Measurements from ENCODE around the gene PLXND1. TPM values are rescaled to one million over a fixed set of nuclear protein-coding genes. Genes with fewer than 3 reads are reported as not detected.
A peak's percentile ranks its signal among the peaks of the same experiment; 100 is the strongest.

PLXND1 gene
- total and polyA plus RNA-seq, 8 donors: 15.5 to 66.2 (median 28.5) TPM

DNA sequence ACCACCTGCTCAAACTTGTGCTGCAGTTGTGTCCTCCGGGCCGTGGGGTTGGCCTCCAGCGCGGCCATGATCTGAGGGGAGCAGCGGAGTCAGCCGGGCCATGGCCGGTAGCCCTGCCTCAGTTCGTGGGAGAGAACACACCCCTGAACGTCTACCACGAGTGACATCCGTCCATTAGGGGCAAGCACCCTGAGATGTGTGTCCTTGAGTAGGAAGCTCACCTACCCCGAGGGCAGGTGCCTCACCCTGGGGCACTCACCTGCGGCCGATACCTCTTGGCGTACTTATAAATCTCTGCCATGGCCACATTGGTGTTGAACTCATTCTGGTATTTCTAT lies 50.1 kb downstream of the PLXND1 start:
- Histone ChIP-seq H3K27me3 (no peaks in the 10 kb centered on the region), H3K9me3 (no peaks in the 10 kb centered on the region), H3K27ac (no peak overlapping the region), H3K4me1 (no peaks in the 10 kb centered on the region), H3K36me3 (no peaks in the 10 kb centered on the region), H3K4me3 (no peak overlapping the region)
- intact Hi-C loops (cut with DNase I): no loop called here
- ATAC-seq (no peak), FAIRE-seq (no peak), DNase-seq (peak in 1 of 6 donors; percentile 31)
- TF ChIP-seq, protein P1, sequence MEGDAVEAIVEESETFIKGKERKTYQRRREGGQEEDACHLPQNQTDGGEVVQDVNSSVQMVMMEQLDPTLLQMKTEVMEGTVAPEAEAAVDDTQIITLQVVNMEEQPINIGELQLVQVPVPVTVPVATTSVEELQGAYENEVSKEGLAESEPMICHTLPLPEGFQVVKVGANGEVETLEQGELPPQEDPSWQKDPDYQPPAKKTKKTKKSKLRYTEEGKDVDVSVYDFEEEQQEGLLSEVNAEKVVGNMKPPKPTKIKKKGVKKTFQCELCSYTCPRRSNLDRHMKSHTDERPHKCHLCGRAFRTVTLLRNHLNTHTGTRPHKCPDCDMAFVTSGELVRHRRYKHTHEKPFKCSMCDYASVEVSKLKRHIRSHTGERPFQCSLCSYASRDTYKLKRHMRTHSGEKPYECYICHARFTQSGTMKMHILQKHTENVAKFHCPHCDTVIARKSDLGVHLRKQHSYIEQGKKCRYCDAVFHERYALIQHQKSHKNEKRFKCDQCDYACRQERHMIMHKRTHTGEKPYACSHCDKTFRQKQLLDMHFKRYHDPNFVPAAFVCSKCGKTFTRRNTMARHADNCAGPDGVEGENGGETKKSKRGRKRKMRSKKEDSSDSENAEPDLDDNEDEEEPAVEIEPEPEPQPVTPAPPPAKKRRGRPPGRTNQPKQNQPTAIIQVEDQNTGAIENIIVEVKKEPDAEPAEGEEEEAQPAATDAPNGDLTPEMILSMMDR (IDR thresholded peaks at IDR 0.05): no peak
- 90 to 91% methylated on average over 15 of the region's 15 CpGs for WGBS, 2 donors

DNA sequence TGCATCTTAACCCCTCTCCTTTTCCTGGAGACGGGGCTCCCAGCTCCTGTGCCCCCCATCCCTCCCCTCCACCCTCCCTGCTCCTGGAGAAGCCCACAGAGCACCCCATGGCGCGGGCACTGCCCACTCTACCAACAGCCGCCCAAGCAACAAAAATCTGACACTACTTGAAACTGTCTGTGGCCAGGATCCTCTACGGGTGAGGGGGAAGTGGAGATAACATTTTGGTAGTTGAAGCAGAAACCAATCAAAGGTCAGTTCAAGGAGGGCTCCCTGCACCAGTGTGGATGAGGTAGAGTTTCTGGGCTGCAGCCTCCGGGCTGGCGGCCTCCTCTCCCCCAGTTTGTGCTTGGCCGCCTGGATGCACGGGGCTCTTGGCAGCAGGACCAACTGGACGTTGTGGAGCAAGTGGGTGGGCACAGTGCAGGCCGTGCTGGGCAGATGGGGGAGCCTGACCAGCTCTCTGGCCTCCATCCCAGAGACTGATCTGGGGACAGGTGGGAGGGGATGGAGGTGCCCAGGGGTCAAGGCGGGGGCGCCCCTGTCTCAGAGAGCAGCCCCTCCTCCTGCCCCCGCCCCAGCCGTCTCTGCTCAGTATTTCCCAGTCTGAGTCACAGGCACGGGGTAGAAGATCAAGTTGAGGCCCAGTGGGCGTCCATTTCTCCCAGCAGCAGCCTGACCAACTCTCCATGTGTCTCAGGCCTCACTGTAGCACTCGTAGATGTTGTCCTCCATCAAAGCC lies 50.7 kb downstream of the PLXND1 start:
- FAIRE-seq (no peak), ATAC-seq (no peak), DNase-seq (peak in 1 of 6 donors; percentile 48)
- Histone ChIP-seq H3K27me3 (no peaks in the 10 kb centered on the region), H3K4me3 (no peak overlapping the region), H3K36me3 (no peaks in the 10 kb centered on the region), H3K9me3 (no peaks in the 10 kb centered on the region), H3K27ac (no peak overlapping the region), H3K4me1 (no peaks in the 10 kb centered on the region)
- TF ChIP-seq, protein P1 (IDR thresholded peaks at IDR 0.05): no peak
- intact Hi-C loops (cut with DNase I): no loop called here
- WGBS, 2 donors: 90 to 93% methylated on average over 18 of the region's 18 CpGs

DNA sequence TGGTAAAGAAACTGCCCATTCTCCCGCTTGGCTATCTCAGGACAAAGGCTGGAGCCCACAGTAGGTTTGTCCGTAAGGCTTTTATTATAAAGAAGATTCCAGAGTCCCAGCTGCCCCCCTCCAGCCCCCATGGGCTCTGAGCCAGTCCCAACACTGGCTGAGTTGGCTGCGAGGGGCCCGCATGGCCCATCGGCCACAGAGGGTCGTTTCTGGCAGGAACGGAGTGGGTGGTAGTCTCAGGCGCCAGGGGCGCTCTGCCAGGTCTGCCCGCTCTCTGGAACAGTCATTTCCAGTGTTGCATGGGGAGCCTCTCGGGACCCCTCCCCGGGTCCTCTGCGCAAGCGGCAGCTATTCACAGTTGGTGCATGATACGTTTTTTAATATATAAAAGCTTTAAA lies 51.3 kb downstream of the PLXND1 start:
- Histone ChIP-seq H3K4me3 (no peak overlapping the region), H3K27me3 (no peaks in the 10 kb centered on the region), H3K9me3 (no peaks in the 10 kb centered on the region), H3K27ac (no peak overlapping the region), H3K4me1 (no peaks in the 10 kb centered on the region), H3K36me3 (no peaks in the 10 kb centered on the region)
- DNase-seq: peak in 1 of 6 donors; percentile 32
- no peak for FAIRE-seq
- WGBS, 2 donors: 82 to 83% methylated on average over 15 of the region's 15 CpGs
- TF ChIP-seq, protein P1 (IDR thresholded peaks at IDR 0.05): no peak
- intact Hi-C loops (cut with DNase I): no loop called here
- ATAC-seq: no peak

DNA sequence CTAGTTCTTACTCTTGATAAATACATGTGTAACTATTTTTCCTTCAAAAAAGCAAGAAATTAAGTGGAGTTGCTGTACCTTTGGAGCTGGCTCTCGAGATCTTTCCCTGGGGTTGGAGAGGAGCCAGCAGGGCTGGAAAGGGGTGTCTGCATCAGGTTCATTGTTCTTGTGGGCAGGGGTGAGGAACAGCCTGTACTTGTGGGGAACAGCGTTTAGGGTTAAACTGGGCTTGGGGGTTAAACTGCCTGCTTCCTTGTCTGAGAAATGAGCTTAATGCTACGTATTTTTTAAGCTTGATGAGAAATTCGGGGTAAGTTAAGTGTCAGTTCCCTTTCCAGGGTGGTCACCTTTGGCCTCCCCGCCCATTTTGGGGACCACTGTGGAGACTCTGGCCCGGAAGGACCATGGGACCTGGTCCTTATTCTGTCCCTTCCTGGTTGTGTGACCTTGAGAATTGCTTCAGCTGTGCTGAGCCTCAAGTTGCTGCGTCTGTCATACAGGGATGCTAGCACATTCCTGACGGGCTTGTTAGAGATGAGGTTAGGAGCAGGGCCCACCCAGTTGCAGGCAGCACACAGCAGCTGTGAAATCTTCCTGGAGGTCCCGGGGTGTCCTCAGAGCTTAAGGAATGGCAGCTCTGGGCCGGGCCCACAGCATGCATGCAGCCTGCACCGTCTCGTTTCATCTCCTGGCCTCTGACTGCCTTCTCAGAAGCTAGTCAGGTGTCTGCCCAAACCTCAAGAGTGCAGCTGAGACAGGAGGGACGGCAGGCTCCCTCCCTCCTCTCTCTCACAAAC lies 51.9 kb downstream of the PLXND1 start:
- Histone ChIP-seq H3K4me3 (no peak overlapping the region), H3K27ac (no peak overlapping the region), H3K4me1 (no peaks in the 10 kb centered on the region), H3K36me3 (no peaks in the 10 kb centered on the region), H3K9me3 (no peaks in the 10 kb centered on the region), H3K27me3 (no peaks in the 10 kb centered on the region)
- no peak for FAIRE-seq
- intact Hi-C loops (cut with DNase I): no loop called here
- DNase-seq: peak in 1 of 6 donors; percentile 16
- 50 to 68% methylated on average over 13 of the region's 13 CpGs for WGBS, 2 donors
- ATAC-seq: no peak
- TF ChIP-seq, protein P1 (IDR thresholded peaks at IDR 0.05): no peak

DNA sequence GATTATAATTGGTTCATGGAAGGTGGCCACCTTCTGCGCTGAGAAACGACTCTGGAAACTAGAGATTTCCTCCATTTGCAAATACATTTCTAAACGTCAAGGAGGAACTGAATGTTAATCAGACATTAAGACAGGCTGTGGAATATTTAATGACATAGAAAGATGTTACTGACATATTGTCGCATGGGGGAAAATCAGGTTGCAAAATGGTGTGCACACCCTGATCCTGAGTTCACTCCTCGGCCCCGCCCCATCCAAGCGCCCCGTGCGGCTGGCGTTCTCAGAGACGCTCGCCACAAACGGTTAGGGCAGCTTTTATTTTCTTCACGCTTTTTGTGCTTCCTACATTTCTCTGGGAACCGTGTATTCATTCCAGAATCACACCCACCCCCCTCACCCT lies 52.8 kb downstream of the PLXND1 start:
- intact Hi-C loops (cut with DNase I): no loop called here
- TF ChIP-seq, protein P1 (IDR thresholded peaks at IDR 0.05): no peak
- Histone ChIP-seq H3K4me1 (peaks cover 0 to 4% (median 0%) of the 10 kb centered on the region in 3 donors), H3K27ac (no peak overlapping the region), H3K27me3 (no peaks in the 10 kb centered on the region), H3K4me3 (no peak overlapping the region), H3K36me3 (no peaks in the 10 kb centered on the region), H3K9me3 (no peaks in the 10 kb centered on the region)
- no peak for ATAC-seq
- peak in 1 of 6 donors; percentile 8 for DNase-seq
- WGBS, 2 donors: 58 to 70% methylated on average over 15 of the region's 15 CpGs
- FAIRE-seq: no peak

Data from pancreas (tissue), 10 donors.